Measurements from ENCODE around the gene ARHGDIG.
"Not testable (repeated sequence)": the region's sequence is repeated elsewhere in the genome, so short reads cannot be mapped to it uniquely, and the experiment has no call there.

Gene ARHGDIG

DNA sequence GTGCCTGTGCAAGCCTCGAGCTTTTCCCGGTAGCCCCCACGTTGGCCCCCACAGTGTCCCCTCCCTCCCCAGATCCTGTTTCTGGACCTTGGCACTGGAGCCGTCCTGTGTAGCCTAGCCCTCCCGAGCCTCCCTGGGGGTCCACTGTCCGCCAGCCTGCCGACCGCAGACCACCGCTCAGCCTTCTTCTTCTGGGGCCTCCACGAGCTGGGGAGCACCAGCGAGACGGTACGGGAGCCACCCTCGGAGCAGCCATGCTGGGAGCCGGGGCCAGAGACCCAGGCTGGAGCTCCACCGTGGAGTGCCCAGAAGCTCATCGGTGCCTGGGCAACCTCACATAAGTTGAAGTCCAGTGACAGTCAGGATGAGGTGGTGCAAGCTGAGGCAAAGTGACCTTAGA lies 16.4 kb upstream of the ARHGDIG start:
- DNase-seq (ENCODE audit: low read depth, low spot score): no peak

DNA sequence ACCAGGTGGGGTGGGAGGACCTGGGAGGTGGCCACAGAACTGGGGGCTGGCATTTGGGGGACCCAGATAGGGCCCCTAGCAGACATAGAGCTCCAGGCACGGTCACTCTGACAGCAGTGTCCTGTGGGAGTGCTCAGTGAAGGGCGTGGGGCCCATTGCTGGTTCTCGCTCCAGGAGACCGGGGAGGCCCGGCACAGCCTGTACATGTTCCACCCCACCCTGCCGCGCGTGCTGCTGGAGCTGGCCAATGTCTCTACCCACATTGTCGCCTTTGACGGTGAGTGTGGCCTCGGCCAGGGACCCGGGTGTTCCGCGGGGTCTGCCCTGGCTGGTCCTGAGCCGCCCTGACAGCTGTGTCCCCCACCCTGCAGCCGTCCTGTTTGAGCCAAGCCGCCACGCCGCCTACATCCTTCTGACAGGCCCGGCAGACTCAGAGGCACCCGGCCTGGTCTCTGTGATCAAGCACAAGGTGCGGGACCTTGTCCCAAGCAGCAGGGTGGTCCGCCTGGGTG lies 15.9 kb upstream of the ARHGDIG start:
- no peak for DNase-seq (ENCODE audit: low read depth, low spot score)

DNA sequence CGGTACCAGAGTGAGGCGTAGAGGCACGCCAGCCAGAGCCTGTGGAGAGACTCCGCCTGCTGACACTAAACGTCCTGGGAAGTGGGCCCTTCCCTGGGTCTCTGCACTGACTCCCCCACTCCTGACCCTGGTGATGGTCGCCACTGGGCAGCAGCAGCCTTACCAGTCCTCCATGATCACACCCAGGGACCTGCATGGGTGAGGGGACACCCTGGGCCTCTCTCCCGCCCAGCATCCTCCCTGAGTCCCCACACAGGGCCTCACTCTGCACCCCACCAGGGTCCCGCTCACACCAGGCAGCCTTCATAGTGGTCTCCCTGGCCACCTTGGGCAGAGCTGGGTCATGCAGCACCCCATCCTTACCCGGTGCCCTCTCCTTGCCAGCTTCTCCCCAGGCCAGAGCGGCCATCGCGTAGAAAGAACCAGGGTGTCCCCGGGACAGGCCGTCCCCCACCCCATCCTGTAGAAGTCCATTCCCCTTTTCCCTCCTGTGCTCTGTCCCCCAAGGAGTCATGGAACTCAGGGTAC lies 15.3 kb upstream of the ARHGDIG start:
- DNase-seq (ENCODE audit: low read depth, low spot score): no peak

DNA sequence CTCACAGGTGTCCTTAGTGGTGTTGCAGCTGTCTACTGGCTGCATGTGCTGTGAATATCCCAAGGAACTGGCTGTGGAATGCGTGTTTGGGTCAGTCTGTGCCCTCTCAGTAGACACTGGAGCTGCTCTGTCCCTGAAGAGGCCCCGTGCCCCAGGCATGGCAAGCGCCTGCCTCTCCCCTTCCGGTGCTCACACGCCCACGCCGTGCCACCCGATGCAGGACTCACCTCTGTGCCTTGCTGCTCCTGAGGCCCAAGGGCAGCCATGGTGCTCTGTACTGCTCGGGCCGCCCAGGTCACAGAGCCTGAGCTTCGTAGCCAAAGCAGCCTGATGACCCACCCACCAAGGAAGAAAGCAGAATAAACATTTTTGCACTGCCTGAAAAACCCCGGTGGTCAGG lies 14.7 kb upstream of the ARHGDIG start:
- no peak for DNase-seq (ENCODE audit: low read depth, low spot score)

DNA sequence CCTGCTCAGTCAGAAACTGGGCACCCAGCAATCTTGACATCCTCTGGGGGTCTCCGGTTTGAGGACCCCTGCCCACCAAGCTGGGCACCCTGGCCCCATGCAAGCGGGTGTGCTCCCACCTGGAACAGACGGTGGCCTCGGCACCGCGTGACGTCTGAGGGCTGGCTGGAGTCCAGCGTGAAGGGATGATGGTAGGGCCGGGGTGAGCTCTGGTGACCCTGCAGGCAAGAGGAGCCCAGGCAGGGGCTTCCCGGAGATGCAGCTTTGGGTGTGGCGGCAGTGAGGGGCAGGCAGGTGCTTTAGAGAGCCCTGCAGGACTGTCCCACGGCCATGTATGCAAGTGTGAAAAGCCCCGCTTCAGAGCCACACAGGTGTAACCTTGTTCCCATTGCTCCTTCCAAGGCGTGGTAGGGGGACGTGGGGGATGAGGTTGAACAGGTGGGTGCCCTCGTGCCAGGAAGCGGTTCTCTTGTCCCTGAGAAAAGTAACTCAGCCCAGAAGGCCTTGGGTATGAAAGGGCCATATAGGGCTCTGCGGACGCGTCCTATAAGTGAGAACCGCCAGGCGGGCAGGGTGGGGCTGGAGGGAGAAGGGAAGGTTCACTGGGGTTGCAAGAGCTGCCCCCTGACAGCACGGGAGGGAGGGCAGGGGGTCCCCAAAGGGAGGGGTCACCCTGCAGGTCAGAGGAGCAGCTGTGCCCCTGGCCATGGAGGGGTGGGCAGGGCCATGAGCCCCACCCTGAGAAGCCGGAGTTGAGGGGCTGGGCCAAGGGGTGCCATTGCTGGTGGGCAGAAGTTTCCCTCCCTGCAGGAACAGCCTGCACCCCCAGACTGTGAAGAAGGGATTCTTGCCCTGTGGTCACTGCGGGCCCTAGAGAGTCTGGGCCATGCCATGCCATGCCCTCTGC lies 13.9 kb upstream of the ARHGDIG start:
- no peak for DNase-seq (ENCODE audit: low read depth, low spot score)

DNA sequence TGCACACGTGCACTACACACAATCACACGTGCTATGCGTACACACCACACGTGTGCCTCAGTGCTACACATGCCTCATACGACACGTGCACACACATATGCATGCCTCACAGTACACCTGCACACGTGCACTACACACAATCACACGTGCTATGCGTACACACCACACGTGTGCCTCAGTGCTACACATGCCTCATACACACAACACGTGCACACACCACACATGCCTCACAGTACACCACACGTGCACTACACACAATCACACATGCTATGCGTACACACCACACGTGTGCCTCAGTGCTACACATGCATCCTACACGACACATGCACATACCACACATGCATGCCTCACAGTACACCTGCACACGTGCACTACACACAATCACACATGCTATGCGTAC lies 12.8 kb upstream of the ARHGDIG start:
- DNase-seq (ENCODE audit: low read depth, low spot score): not testable (repeated sequence)

DNA sequence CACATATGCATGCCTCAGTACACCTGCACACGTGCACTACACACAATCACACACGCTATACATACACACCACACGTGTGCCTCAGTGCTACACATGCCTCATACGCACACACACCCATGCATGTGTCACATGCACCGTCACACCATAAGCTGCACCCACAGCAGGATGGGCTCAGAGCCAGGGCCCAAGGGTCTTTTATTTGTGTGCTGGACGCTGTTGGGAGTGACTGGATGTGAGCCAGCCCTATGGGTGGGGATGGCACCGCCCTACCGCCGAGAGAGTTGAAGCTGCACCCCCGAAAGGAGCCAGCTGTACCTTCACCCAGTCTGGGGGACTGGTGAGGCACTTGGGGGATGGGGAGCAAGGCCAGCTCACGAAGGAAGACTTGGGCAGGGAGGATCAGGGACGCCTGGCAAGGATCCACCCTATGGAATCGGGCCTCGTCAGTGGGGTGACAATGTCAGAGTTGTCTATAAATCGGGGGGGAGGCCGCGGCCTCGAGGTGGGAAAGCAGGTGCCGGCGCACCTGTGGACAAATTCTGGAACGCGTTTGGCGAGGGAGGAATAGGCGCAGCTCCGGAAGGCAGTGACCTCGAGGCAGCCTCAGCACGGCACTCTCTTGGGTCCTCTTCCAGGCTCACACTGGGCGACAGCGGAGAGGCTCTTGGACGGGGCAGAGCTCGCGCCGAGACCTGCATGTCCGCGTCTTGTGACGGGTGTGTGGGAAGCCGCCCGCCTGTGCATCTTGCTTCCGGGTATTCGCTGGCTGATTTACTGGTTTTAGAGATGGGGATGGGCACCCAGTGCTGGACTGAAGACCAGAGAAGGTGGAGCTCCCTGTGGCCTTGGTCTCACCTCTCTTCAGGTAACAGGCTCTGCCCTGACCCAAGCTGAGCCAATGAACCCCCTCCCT lies 12.0 kb upstream of the ARHGDIG start:
- DNase-seq (ENCODE audit: low read depth, low spot score): no peak

DNA sequence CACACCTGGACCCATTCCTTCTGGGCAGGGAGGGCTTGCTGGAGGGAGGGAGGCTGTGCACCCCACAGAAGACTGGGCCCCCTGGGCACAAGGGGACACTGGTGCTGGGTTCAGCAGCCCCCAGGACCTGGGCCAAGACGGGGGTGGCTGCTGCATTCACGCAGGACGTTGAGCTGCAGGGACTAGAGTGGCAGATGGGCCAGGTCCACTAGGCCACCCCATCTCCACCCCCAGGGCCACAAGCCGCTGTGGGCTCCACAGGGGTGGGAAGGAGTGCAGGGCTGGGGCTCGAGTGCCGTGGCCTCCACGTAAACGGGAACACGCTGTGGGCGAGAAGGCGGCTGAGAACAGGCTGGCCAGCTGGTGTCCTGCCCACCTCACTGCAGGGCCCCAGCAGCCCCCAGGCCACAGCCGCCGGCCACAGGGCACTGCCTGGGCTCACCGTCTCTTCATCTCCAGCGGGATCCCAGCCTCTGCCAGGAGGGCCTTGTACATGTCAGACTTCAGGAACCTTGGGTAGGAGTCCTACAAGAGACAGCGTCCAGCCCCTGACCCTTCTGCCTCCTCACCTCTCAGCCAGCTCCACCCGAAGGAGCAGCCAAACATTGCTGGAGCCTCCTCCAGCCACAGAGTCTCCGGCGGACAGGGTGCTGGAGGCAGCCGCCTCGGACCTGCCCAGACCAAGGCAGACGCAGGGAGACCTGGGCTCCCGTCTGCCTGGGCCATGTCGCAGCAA lies 11.2 kb upstream of the ARHGDIG start:
- no peak for DNase-seq (ENCODE audit: low read depth, low spot score)

DNA sequence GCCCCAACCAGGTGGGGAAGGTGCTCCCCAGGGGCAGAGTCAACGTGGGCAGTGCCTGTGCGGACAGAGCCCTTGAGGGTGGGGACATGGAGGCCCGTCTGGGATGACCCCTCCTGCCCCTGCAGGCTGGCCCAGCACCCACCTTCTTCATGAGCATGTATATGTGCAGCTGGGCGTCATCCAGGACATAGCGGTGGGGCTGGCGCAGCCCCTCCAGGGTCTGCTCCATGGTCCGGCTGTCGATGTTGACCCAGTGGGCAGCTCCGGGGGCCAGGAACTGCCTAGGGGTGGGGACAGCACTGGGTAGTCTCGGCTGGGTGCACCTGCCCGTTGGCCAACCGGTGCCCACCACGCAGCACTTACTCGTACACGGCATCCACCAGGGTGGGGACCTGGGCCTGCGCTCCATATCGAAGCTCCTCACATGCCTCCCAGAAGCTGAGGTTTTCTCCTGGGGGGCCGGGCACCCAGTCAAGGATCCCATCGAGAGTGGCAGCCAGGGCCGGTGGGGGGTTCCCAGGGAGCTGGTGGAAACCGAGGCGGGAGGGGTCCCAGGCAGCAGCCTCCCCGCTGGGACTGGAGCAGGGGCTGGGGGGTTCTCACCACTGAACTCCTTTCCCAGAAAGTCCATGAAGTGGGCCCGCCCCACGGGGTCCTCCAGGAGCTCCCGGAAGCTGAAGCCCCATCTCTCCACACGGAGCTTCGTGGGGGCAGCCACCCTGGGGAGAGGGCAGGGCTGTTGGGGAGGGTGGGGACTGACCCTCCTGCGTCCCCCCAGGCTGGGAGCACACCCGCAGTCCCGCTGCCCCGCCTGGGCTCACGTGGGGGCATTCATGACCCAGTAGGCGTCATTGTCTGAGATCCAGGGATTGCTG lies 9.8 kb upstream of the ARHGDIG start:
- no peak for DNase-seq (ENCODE audit: low read depth, low spot score)

DNA sequence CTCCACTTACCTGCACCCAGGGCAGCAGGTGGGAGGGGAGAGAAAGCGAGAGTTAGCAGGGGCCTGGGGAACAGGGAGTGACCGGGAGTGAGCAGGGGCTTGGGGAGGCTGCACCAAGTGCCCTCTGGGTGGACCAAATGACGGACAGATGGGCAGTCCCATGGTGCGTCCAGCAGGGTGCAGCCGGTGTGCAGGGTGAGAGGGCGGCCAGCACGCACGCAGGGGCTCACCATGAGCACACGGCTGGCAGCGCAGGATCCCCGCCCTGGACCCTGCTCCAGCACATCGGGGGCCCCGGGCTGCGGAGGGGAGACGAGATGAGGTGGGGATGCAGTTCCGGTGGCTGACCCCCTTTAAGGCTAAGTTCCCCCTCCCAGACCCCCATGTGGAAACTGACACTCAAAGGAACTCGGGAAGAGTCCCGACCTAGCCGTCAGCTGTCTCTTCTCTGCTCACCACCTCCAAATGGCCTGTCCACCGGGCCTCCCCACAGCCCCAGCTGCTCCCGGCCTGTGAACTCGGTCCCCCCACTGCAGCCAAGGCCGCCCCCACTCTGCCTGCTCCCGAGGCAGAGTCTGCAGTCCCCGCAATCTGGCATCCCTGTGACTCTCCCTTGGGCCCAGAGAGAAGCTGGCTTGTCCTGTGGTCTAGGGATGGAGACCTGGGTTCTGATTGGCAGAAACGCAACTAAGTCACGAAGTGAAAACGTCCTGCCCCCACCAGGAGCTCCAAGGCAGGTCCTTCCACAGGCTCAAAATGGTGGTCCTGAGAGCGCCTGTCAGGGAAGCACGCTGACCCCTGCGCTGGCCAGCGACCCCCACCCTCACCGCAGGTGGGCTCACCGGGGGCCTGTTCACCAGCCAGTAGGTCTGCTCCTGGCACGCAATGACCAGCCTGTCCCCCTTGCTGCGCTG lies 7.5 kb upstream of the ARHGDIG start:
- no peak for DNase-seq (ENCODE audit: low read depth, low spot score)

DNA sequence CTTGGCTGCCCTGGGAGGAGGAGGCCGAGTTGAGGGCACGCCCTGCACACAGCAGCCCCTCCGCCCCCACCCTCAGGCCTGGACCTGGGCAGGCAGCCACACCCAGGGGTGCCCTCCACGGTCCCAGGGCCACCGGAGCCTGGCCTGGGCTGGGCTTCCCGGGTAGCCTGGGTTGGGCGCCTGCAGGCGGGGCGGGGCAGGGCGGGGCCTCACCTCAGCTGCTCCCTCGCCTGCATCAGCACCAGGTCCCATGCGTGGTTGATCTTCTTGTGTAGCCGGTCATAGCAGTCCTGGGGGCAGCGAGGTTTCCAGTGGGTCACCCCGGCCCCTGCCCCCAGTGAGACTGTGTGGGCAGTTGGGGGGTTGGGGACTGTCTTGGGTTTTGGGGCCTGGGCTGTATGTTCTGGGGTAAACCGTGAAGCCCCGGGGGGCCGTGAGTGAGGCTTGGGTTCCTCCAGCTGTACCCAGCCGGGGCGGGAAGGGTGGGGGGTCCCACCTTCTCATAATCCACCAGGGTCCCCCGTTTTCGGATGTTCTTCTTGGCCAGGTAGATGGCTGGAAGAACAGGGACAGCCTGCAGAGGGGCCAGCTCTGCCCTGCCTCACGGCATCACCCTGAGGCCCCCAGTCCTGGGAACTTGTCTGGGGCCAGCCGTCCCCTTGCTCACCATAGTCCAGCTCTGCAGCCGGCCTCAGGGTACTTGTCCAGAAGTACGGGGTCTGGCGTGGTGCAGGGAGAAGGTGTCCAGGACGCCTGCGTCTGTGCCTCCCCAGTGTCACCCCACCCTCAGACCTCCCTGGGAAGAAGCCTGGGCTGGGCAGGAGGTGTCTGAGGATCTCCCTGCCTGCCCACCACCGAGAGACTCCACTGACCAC lies 6.6 kb upstream of the ARHGDIG start:
- no peak for DNase-seq (ENCODE audit: low read depth, low spot score)

DNA sequence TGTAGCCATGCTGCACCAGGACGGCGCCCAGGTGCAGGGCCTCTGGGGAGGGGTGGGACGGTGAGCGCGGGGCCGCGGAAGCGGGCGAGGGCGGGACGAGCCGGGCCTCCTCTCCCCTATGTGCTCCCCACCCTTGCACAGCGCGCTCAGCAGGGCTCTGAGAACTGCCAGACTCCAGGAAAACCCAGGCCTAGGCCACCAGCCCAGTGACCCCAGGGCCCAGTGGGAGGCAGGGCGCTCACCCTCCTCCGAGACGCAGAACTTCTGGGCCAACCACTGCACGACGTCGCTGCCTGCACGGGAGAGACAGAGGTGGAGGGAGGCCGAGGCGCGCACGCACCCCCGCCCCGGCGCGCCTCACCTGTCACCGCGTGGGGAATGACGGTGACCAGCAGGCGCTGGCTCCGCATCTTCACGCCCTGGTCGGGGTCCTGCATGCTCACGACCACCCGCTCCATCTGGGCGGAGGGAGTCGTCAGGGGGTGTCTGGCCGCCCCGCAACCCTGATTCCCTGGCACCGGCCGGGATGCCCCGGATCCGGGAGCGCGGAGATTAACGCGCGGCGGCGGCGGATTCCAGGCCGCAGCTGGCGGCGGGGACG lies 5.2 kb upstream of the ARHGDIG start:
- DNase-seq (ENCODE audit: low read depth, low spot score): no peak

DNA sequence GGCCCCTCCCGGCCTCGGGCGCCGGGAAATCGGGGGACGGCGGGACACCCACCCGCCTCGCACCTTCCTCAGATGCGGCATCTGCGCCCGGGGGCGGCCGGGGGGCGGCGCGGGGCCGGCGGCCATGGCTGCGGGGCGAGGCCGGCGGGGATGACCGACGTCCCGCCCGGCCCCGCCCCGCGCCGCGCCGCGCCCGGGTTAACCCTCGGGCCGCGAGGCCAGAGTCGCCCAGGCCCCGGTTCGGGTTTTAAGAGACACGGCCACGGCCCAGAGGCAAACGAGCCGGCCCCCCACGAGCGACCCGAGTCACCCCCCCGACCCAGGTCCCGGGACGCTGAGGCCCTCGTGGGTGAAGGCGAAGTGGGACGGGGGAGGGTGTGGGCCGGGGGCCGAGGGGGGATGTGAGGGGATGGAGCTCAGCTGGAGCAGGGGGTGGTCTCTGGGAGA lies 4.6 kb upstream of the ARHGDIG start, which contains the start of gene RGS11:
TSS of gene RGS11 (minus strand) at position 159 of the 447 bp plus-strand sequence. CDS start at position 126, 33 bp downstream.
- no peak for DNase-seq (ENCODE audit: low read depth, low spot score)

DNA sequence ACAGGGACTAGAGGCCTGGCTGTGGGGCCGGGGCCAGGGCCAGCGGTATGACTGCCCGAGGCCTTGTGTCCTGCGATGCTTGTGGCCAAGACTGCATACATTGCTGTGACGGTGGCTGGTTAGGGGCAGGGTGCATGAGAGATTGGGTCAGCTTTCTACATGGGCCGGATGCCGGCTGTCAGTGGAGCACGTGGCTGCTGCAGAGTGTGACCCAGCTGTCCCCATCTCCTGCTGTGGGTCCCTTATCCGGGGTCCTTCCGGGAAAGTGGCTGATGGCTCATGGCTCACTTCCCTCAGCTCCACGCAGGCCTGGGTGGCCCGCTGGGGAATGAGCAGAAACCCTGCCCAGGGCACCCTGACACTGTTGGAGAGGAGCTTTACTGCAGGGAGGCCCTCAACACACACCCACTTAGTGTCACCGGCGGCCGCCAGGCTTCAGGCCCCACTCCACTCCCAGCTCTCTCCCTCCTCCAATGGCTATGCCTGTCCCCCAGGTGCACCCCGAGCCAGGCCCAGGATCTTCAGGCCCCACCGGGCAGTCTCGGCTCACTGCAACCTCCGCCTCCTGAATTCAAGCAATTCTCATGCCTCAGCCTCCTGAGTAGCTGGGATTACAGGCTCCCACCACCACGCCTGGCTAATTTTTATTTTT lies 3.8 kb upstream of the ARHGDIG start:
- DNase-seq (ENCODE audit: low read depth, low spot score): no peak

DNA sequence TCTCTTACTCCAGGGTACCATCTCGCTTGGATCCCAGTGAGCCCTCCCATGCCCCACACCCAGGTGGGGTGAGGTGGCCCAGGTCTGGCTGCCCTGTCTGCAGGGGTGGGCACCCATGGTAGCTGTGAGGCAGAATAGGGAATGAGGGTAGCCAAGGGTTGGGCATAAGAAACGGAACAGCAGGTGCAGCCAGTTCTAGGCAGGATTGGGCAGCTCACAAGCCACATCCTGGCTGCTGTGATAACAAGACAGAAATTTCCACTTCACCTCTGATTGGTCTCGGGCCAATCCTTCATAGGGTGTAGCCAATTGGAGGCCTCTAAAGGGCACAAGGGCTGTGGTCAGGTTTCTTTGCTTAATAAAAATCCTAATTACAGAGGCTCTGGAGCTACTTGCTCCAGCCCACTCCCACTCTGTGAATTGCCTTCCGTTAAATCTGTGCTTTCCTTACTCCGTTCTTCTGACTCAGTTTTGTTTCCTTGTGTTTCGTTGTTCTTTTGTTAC lies 1.5 kb upstream of the ARHGDIG start:
- no peak for DNase-seq (ENCODE audit: low read depth, low spot score)

DNA sequence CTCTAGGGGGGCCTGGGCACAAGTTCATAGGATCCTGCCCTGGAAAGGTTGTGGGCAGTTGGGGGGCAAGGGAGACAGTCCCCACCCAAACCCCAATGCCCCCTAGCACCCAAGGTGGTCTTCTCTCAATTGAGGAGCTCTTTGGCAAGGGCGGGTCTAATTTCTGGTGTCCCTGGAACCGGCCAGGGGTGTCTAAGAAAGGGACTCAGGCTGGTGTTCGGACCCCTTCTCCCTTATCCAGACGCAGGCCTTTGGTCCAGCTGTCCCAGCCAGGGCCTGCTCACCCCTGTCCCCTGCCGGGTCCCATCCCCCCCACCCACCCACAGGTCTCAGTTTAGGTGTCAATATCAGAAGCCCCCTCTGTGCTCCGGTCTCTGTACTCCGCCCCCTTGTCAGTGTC lies 860 bp upstream of the ARHGDIG start:
- no peak for DNase-seq (ENCODE audit: low read depth, low spot score)

DNA sequence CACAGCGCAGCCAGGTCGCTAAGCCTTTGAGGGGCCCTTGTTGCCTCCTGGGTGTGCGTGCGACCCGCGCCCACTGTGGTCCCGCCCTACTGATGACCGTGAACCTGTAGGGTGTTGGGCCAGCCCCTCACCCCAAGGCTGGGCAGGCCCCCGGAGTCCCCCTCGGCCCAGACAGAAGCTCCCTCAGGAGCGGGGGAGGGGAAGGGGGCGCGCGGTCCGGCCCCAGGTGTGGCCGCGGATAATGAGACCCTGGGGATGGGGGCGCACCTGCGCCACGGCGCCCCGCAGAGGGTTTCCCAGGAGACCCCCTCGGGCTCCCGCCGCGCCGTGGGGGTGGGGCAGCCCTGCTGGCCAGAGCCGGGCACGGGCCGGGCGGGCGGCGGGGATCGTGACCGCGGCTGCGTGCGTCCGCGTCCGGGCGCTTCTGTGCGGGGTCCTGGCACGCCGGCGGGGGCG lies 358 bp upstream of the ARHGDIG start:
- no peak for DNase-seq (ENCODE audit: low read depth, low spot score)

Measured in activated CD4-positive, CD25-positive, alpha-beta regulatory T cell treated with anti-CD3 and anti-CD28 coated beads, Interleukin-2, amount 50 U/mL, for 16 hours (primary cell).